Measurements from ENCODE around the gene WWC2.

WWC2 gene

GRCh38 chr4:183256756-183257385 is 157.8 kb downstream of the WWC2 start:
- peak; percentile 59 for DNase-seq (ENCODE audit: low spot score)

- DNase-seq (ENCODE audit: low spot score) = no peak
Measured at GRCh38 chr4:183257808-183258207, 158.8 kb downstream of the WWC2 start.

- DNase-seq (ENCODE audit: low spot score) = peak; percentile 43
Measured at GRCh38 chr4:183260491-183261151, 161.6 kb downstream of the WWC2 start.

- DNase-seq (ENCODE audit: low spot score) = peak; percentile 85
Measured at GRCh38 chr4:183261953-183262775, 163.1 kb downstream of the WWC2 start.

GRCh38 chr4:183262776-183263100 is 163.7 kb downstream of the WWC2 start:
- DNase-seq (ENCODE audit: low spot score) = no peak

GRCh38 chr4:183263787-183264386 is 164.8 kb downstream of the WWC2 start:
- no peak for DNase-seq (ENCODE audit: low spot score)

- DNase-seq (ENCODE audit: low spot score) = peak; percentile 88
Measured at GRCh38 chr4:183264614-183265013, 165.6 kb downstream of the WWC2 start.

- peak; percentile 94 for DNase-seq (ENCODE audit: low spot score)
Measured at GRCh38 chr4:183266371-183266770, 167.3 kb downstream of the WWC2 start.

GRCh38 chr4:183268556-183268955 is 169.5 kb downstream of the WWC2 start:
- DNase-seq (ENCODE audit: low spot score) = no peak

GRCh38 chr4:183272384-183272783 is 173.3 kb downstream of the WWC2 start:
- no peak for DNase-seq (ENCODE audit: low spot score)

GRCh38 chr4:183276106-183276505 is 177.0 kb downstream of the WWC2 start:
- DNase-seq (ENCODE audit: low spot score) = no peak

GRCh38 chr4:183284258-183284785 is 185.3 kb downstream of the WWC2 start:
- no peak for DNase-seq (ENCODE audit: low spot score)

- no peak for DNase-seq (ENCODE audit: low spot score)
Measured at GRCh38 chr4:183284965-183285364, 185.9 kb downstream of the WWC2 start.

- no peak for DNase-seq (ENCODE audit: low spot score)
Measured at GRCh38 chr4:183285886-183286285, 186.8 kb downstream of the WWC2 start.

GRCh38 chr4:183286590-183287308 is 187.7 kb downstream of the WWC2 start:
- DNase-seq (ENCODE audit: low spot score) = no peak

- peak; percentile 85 for DNase-seq (ENCODE audit: low spot score)
Measured at GRCh38 chr4:183287309-183287659, 188.2 kb downstream of the WWC2 start.

GRCh38 chr4:183287677-183288076 is 188.6 kb downstream of the WWC2 start:
- peak; percentile 78 for DNase-seq (ENCODE audit: low spot score)

- no peak for DNase-seq (ENCODE audit: low spot score)
Measured at GRCh38 chr4:183288955-183289354, 189.9 kb downstream of the WWC2 start.

- DNase-seq (ENCODE audit: low spot score) = no peak
Measured at GRCh38 chr4:183289688-183290087, 190.6 kb downstream of the WWC2 start.

- no peak for DNase-seq (ENCODE audit: low spot score)
Measured at GRCh38 chr4:183291070-183291469, 192.0 kb downstream of the WWC2 start.

- DNase-seq (ENCODE audit: low spot score) = peak; percentile 42
Measured at GRCh38 chr4:183295711-183296110, 196.7 kb downstream of the WWC2 start.

GRCh38 chr4:183297675-183298074 is 198.6 kb downstream of the WWC2 start:
- no peak for DNase-seq (ENCODE audit: low spot score)
